Left cardiac atrium (tissue), 4 donors: ENCODE measurements around the gene MET. TPM values are rescaled to one million over a fixed set of nuclear protein-coding genes. Genes with fewer than 3 reads are reported as not detected.

Experiments used
- ATAC-seq, 2 donors: fragments of 200-7000 bp; cut with Tn5 transposase; one replicate each; pipeline ENCODE4 v1.9.1; 2020; ENCODE audit warnings: mild to moderate bottlenecking in 2 of 2, moderate library complexity in 2 of 2
- DNase-seq: peaks from one replicate; pipeline ENCODE4 v3.0.0-alpha.2; 2020
- intact Hi-C, 2 donors: fragments of 100-400 bp; cut with DNase I; formaldehyde crosslinking; loops; one replicate each; pipeline versions ENCODE4 v1.14.1 to v1.15.1; 2022 to 2023
- total RNA-seq, 2 donors: library from RNA; stranded (reverse); fragmentation: NEBNext Ultra II Directional; extraction: Animal tissue kit (Norgen Biotek cat#: 25700); gene quantifications; one replicate each; pipeline ENCODE4 v1.2.1, GENCODE V29; 2021
- donor health status: DM: no; HTN: yes; CAD: no.
- donor health status: DM: no; HTN: yes; CAD: no; lungs with severe emphysema.
- donor health status: DM: yes; HTN: yes; CAD: no.
- donor health status: Dilated cardiomyopathy.

MET gene
- total RNA-seq, 2 donors from 2014 or later, result 15.7 to 16.7 TPM

GRCh38 chr7:116770941-116771340 lies 98.9 kb downstream of the MET start:
- intact Hi-C loops, result no loop called here
- DNase-seq (no peak), ATAC-seq (no peak)

- DNase-seq, result no peak
- intact Hi-C loops, result no loop called here
- no peak for ATAC-seq
Measured at GRCh38 chr7:116771640-116772039, 99.6 kb downstream of the MET start.

GRCh38 chr7:116772423-116772863 lies 100.4 kb downstream of the MET start:
- no peak for DNase-seq
- no peak for ATAC-seq
- intact Hi-C loops, result no loop called here

- ATAC-seq (no peak), DNase-seq (no peak)
- intact Hi-C loops, result no loop called here
Measured at GRCh38 chr7:116772926-116773749, 101.1 kb downstream of the MET start.

- no peak for ATAC-seq
- intact Hi-C loops, result no loop called here
- DNase-seq, result no peak
Measured at GRCh38 chr7:116776046-116776445, 104.0 kb downstream of the MET start.

GRCh38 chr7:116776610-116777289 lies 104.8 kb downstream of the MET start:
- intact Hi-C loops, result no loop called here
- DNase-seq (no peak), ATAC-seq (peak in 1 of 2 donors; percentile 61)

GRCh38 chr7:116777651-116778281 lies 105.8 kb downstream of the MET start:
- ATAC-seq (no peak), DNase-seq (no peak)
- intact Hi-C loops, result no loop called here

- ATAC-seq (no peak), DNase-seq (no peak)
- intact Hi-C loops, result no loop called here
Measured at GRCh38 chr7:116779216-116779615, 107.2 kb downstream of the MET start.

- intact Hi-C loops, result no loop called here
- DNase-seq (no peak), ATAC-seq (no peak)
Measured at GRCh38 chr7:116779931-116780330, 107.9 kb downstream of the MET start.

- DNase-seq, result no peak
- ATAC-seq, result peak; percentile 14 to 23
- intact Hi-C loops, result no loop called here
Measured at GRCh38 chr7:116780521-116780920, 108.5 kb downstream of the MET start.

GRCh38 chr7:116780966-116781365 lies 109.0 kb downstream of the MET start:
- intact Hi-C loops, result no loop called here
- DNase-seq (no peak), ATAC-seq (peak; percentile 23 to 63)

GRCh38 chr7:116781584-116781983 lies 109.6 kb downstream of the MET start:
- no peak for DNase-seq
- ATAC-seq, result no peak
- intact Hi-C loops, result no loop called here

- no peak for ATAC-seq
- intact Hi-C loops, result no loop called here
- DNase-seq, result no peak
Measured at GRCh38 chr7:116782177-116782711, 110.2 kb downstream of the MET start.

- intact Hi-C loops, result no loop called here
- ATAC-seq, result no peak
- no peak for DNase-seq
Measured at GRCh38 chr7:116783666-116784318, 111.8 kb downstream of the MET start.

GRCh38 chr7:116784647-116785046 lies 112.7 kb downstream of the MET start:
- intact Hi-C loops, result no loop called here
- ATAC-seq, result no peak

GRCh38 chr7:116785843-116786242 lies 113.8 kb downstream of the MET start:
- intact Hi-C loops, result no loop called here
- DNase-seq (no peak), ATAC-seq (no peak)

More at GRCh38 chr7:116784647-116785046, 112.7 kb downstream of the MET start:
- DNase-seq, result no peak

- DNase-seq, result no peak
- peak; percentile 26 to 34 for ATAC-seq
- intact Hi-C loops, result no loop called here
Measured at GRCh38 chr7:116786791-116787443, 114.9 kb downstream of the MET start.

GRCh38 chr7:116787881-116788280 lies 115.9 kb downstream of the MET start:
- no peak for ATAC-seq
- intact Hi-C loops, result no loop called here
- DNase-seq, result no peak
